ENCODE measurements around the gene RALY.
"Not testable (repeated sequence)": the region's sequence is repeated elsewhere in the genome, so short reads cannot be mapped to it uniquely, and the experiment has no call there.

RALY gene

DNA sequence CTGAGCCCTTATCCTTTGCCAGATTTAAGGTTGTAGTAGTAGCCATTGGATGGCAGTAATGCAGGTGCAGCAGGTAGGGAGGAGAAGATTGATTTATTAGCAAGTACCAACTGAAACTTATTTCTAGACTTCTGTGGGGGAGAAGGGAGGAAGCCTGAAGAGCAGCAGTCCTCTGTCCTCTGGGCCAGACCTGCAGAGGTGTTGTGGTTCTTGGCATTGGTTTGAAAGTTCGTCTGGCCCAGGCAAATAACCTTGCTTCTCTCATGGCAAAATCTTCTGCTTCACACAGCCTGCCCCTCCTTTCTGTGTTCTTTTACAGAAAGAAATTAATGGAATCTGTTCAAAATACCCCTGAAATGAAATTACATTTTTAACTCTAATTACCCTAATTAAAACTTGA, 24.5 kb downstream of the RALY start:
- DNase-seq = no peak

DNA sequence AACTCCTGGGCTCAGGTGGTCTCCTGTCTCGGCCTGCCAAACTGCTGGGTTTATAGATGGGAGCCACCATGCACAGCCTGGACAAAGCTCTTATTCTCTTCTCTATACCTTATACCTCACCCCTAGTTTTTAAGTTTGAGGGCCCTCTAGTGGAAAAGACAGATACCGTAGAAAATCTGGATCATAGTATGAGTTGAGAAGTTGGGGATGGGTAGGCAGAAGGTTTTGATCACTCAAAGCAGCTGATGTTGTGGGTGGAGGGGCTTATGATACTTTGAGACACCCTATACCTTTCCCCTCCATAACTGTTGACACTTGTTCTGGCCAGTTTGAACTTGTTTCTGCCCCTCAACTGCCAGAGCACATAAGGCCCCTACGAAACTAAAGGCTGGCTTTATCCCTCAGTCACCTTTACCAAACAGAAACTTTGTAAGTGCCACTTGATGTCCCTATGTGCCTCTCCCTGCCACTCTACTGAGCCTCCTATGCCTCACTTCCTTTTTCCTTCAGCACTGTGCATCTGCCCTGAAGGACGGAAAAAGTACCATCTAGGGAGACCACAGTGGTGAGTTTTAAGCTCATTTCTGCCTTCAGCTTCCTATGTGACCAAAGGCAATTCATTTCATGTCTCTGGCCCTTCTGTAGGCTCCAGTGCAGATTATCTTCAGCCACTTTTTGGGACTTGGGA, 28.6 kb downstream of the RALY start:
- no peak for DNase-seq

DNA sequence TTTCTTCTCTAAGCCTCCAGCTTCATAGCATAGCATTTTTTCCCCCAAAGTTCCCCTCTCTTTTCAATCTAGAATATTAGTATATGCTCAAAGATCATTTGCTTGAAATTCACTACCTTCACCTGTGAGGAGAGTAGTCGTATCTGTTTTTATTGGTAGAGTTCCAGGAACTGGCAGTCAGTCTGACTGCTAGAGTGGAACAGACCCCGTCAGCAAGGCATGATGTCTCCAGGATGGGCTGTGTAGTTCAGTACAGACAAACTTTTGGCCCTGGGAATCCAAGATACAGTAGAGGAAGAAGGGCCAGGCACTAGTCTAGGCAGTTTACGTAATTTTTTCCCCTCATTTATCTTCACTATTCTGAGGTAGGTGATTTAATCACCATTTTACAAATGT, 29.1 kb downstream of the RALY start:
- DNase-seq = no peak

DNA sequence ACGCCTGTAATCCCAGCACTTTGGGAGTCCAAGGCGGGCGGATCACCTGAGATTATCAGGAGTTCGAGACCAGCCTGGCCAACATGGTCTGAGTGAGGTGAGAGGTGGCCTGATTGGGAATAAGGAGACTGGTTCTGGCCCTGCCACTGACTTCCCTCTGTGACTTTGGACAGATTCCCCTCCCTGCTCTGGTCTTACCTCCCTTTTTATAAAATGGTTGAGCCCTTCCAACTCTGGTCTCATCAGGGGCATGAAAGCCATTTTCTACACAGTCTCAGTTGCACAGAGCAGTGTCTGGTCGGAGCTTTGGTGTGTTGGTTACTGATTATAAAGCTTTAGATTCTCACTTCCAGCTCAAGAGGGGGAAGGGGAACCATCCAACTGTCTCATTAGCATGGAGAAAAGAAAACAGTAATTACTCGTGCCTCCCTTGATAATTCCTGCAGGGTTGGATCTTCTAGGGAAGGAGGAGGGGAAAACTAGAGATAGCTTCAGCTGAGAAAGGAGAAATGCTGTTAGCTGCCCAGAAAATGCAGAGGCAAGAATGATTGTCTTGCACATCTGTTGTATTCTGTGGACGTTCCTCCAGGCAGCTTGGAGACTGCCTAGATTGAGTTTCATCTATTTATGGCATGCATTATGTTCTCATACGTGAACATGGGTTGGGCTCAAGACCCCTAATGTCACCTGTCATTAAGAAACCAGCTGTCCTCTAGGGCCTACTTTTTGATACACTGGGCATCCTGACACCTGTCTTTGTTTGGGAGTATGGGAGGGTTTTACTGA, 30.4 kb downstream of the RALY start:
- no peak for DNase-seq

DNA sequence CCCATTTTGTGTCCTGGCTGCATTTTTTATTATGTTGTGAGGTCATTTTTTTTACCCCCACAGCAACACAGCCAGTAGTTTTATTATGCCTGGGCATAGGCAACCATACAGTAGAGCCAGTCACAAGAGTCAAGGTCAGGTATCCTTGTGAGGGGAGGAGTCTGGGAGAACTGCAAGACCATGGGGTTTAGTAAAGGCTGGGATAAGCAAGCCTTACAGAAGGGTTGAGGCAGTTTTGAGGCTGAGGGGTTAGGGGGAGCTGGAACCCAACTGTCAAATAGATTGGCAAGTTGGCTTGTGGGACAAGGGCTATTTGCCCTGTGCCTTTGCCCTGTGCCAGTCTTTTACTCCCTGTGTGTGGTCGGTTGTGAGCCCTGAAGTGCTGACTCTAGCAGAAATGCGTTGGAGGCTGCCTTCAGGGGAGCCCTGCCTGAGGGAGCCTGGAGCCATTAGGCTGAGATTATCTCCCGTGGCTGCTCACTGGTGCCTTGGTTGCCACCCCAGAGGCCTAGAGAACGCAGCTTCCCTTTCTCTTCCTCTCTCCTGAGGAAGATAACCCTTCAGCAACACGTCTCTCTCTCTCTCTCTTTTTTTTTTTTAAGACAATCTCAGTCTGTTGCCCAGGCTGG, 31.1 kb downstream of the RALY start:
- no peak for DNase-seq

DNA sequence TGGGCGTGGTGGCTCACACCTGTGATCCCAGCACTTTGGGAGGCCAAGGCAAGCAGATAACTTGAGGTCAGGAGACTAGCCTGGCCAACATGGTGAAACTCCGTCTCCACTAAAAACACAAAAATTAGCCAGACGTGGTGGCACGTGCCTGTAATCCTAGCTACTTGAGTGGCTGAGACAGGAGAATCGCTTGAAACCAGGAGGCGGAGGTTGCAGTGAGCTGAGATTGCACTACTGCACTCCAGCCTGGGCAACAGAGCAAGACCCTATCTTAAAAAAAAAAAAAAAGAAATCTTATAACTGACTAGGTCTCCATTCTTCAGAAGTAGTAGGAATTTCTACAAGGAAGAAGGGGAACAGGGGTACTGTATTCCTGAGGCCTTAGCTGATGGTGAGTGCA, 34.3 kb downstream of the RALY start:
- not testable (repeated sequence) for DNase-seq

DNA sequence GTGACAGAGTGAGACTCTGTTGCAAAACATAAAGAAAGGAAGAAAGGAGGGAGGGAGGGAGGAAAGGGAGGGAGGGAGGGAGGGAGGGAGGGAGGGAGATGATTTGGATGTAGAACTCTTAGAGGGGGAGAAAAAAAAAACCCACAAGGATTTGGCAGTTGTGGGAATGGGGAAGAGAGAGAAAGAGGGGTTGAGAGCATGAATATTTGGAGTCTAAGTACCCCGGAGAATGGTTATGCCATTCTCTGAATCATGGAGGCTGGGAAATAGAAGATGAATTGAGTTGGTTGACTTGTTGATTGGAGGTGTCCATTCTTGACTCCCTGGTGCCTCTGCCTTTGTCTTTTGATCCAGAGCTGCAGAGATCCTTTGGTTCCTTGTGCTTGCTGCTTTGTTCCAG, 35.7 kb downstream of the RALY start:
- DNase-seq = no peak

DNA sequence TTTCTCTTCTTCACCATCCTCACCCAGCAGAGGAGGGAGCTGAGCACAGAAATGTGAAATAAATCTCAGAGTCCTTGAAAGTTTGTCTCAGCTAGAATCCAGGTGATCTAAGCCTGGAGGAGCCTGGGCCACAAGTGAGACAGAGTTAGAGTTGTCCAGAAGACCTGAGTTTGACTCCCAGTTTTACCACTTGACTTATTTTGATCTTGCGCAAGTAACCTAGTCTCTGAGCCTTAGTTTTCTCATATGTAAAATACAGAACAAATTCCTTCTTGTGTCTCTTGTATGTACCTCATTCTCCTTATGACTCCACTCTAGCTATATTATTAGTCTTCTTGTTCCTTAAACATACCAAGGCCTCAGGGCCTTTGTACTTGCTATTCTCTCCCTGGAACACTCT, 36.7 kb downstream of the RALY start:
- no peak for DNase-seq

DNA sequence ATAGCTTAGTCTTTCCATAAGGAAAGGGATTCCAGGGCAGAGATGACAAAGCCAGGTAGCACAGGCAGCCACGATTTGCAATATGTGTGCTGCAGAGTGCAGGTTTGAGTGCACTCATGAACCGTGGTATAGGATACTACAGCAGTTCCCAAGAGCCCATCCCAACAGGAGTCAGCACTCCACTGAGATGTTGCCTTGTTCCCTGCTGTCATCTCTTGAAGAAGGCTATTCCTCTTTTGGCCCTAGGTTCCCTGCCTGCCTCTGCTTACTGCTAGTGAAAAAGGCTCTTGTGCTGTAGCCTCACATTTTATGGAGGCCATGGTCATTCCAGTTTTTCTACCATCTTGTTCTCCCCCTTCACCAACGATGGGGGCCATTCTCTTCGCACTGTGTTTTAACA, 40.2 kb downstream of the RALY start:
- DNase-seq = no peak

DNA sequence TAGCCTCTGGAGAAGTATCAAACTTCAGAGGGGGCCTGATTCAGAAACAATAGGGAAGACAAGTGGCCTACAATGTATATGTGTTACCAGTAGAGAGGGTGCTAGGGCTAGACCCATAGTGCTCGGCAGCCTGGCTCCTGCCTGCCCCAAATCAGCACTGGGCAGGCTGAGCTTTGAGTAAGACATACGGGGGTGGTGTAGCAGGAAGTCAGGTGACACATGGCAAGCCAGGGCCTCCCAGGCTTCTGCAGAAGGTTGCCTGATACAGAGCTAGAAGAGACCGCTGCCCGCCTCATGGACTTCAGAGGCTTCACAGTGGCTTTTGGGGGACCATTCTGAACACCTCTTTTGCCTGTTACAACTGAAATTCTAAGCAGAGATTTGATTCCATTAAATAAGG, 43.4 kb downstream of the RALY start:
- DNase-seq = no peak

DNA sequence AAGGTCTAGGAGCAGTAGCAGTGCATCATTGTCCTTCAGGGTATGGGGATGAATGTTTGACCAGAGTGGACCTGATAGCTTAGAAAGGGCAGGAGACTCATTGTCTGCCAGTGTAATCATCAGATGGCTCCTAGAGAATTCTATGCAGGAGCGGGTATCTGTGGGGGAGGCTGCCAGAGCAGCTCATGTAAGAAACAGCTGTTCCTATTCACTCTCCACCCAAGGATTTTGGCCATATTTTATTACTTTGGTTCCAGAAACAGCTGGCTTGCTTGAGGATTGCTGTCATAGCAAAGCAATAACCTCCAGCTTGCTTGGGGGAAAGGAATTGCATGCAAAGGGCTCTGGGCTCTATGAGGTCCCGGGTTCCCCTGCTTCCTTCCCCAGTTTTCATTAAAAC, 44.1 kb downstream of the RALY start:
- no peak for DNase-seq

DNA sequence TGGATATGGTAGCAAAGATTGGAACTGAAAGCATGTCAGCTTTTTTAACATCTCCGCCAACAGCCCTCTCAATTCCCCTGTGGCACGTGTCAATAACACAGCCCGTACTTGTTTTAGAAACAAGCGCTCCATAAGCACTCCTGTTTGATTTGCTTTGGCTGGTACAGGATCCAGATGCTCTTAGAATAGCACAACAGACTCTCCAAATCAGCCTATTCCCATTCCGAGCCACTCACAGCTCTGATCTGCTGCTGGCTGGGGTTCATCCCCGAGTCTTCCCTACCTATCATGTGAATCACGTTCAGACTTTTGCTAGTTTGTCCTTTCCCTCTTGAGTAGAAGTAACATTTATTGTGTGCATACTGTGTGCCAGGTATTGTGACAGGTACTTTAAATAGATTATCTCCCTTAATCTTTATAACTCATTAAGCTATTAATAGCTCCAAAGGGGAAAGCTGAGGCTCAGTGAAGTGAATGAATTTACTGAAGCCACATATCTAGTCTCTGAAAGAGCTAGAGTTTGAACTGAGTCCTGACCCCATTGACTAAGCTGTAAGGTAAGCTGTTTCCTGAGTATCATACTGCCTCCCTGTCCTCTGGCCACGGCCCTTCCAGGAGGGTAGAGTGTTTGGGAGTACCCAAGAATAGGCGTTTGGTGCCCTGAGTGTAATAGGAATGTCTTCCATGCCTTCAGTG, 46.7 kb downstream of the RALY start:
- no peak for DNase-seq

DNA sequence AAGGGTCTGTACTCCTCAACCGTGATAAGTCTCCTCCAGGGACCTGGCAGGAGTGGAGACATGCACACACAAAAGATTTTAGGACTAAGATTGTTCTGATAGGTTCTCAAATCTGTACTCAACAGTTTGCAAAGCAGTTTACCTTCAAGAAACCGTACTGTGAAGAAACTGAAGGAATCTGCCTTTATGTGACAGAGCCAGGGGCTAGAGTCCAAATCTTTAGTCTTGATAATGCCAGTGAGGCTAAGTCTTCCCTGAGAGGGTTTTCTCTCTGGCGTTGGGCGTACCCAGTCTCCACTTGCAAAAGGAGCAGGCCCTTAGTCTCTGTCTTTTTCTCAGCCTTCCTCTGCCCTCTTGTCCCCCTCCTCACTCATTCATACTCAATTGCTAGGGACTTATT, 47.5 kb downstream of the RALY start:
- DNase-seq = no peak

DNA sequence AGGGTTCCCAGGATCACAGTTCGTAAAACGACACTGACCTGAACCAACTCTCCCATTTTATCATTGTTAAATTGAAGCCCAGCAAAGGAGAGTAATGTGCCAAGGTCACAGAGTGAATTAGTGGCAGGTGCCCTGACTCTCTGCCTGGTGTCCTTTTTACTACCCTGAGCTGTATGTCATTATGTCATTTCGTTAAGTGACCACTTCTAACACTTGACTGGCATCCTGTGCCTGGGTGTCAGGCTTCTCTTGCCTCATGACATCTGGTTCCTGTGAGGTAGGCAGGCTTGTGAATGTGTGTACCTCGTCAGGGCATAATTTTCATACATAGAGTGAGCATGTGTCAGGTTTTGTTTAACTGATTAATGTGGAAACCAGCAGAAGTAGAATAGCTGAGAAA, 48.6 kb downstream of the RALY start:
- peak; percentile 57 for DNase-seq

DNA sequence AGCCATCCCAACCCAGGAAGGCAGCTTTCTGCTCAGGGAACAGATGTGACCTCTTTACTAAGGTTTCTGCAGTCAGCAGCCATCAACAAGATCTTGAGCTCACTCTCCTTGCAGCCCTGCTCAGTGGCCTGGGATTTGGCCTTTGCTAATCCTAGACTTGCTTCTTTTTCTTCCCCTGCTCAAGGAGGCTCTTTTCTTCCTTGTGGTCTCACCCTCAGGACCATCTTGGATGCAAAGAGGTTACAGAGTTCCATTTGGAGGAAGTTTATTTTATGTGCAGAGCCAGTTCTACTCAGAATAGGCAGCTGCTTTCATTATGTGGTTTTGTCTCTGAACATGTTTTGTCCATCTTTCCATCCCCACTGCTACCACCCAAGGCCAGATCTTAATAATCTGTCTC, 49.3 kb downstream of the RALY start:
- DNase-seq = no peak

DNA sequence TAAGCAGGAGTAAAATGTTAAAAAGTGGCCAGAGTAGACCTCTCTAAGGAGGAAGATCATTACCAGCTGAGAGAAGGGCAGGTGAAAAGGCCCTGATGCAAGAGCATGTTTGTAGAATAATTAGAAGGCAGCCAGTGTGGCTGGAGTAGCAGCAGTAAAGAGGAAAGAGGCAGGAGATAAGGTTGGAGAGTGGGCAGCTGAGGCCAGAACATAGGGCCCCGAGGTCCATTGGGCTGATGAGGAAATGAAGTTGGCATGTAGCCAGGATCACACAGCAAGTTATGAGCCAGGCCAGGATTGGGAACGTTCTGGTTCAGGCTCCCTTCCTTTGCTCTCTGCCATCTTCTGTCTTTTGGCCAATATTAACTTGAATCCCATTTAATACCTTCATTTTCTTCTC, 51.6 kb downstream of the RALY start:
- DNase-seq = no peak

DNA sequence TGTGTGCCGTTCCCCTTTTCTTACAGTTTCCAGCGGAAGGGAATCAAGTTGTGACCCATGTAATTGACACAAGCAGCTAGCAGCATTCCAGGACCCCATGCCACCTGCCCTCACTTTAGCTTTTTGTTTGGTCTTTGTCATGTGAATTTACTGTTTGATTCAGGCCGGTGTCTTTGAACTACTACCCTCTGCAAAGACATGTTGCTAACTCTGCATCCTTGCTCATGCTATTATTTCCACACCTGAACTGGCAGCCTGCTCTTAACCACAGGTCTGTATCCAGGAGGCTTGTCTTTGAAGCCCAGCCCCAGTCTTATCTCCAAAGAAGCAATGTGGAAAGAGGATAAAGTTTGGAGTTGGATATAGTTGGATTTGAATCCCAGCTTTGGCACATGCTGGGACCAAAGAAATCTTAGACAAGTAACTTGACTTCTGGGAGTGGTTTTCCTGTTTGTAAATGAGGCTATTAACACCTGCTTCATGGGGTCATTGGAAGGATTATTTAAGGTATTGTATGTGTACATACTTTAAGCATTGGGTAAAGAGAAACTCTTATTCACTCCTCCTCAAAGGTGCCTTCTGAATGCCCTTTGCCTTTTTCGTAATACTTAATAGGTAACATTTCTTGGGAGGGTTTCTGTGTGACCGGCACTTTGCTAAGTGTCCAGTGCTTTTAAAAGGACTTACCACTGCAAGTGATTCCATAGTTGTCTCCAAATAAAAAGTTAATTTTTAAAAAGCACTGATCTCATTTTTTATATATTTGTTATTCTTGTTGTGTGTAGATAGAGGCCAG, 52.4 kb downstream of the RALY start:
- DNase-seq = no peak

DNA sequence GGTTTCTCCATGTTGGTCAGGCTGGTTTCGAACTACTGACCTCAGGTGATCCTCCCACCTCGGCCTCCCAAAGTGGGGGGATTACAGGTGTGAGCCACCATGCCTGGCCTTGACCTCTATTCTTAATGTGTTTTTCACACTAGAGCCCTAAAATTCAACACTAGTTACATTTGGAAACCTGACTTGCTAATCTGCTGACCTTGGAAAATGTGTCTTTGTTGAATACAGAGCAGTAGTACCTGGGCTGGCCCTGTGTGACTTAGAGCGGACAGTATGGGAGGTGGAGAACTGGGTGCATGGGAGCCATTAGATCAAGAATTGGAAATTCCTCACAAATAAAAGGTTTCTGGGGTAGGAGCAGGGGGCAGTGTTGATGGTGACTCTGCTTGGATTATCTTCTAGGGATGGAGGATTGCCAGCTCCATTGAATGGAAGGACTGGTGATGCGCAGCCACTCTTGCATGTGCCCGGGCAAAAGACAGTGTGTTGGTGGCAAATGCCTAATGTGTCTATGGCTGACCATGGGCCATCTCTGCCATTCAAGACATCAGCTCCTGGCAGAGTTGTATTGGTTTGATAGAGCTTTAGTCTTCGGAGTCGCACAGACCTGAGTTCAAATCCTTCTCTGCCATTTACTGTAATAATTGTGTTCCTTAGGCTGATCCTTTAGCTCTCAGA, 53.4 kb downstream of the RALY start:
- DNase-seq = no peak

DNA sequence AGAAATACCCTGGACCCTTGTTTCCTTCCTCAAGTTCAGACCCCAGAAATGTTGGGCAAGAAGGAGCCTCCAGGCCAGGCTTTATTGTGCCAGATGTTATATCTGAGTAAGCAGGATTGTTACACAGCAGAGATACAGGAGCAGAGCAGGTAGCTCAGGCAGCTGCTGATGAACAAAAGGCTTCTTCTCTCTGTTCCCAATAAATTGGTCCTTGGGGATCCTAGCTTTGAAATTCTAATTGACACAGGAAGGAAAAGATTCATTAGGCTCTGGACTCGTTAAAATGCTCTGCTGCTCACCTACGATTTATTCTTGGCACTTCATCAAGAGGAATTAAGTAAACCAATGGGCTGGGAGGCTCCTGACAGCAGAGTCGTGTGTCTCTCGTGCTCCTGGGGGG, 54.2 kb downstream of the RALY start:
- DNase-seq = no peak

DNA sequence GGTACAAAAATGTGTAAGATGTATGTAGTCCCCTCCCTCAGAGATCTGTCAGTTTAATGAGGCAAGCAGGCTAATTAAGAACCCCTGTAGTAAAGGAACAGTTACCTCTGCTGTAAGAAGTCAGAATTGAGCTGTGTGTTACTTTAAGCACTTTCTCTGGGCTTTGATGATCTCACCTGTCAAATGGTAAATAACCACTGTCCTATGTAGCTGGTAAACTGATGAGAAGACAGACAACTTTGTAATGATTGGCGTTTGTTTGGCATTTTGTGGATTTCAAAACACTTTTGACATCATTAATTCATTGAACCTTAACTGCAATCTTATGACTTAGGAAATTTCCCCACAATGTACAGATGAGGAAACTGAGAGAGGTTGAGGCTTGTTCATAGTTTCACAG, 55.7 kb downstream of the RALY start:
- DNase-seq = no peak

DNA sequence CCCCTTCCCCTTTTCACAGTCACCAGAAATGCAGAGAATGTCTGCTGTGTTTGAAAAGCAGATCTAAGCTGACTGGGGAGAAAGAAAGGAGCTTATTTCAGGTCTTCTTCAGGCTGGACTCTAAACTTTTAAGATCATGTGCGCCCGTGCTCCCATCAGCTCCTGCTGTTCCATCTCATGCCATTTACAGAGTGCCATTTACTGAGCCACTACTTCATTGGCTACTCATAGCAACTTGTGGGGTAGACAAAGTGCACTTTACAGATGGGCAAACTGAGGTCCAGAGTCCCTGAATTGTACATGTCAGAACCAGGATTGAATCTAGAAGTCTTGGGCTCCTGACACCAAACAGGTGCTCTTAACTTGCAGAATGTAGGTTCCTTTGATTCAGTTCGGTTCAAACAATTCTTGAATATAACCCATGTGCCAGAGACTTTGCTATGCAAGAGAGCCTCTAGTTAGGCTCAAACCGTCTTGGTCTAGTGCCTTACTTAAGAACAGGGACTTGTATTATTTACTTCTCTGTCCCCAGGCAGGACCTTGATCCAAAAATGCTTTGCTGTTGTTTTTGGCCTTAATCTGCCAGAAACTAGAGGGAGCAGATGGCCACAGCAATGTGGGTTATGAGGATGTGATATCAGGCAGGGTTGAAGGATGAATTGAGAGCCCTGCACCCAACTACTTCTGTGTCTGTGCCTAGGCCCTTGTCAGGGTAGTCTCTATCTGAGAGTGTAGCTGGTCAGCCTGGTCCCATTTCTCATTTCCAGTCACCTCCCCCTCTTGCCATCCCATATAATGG, 56.4 kb downstream of the RALY start:
- DNase-seq = no peak

Measured in NCI-H187 treated with DMSO at 0.1 percent for 48 hours (cell line).